ENCODE measurements around the gene VTN. TPM values are rescaled to one million over a fixed set of nuclear protein-coding genes. Genes with fewer than 3 reads are reported as not detected.
"Not testable (repeated sequence)": the region's sequence is repeated elsewhere in the genome, so short reads cannot be mapped to it uniquely, and the experiment has no call there.

VTN gene
- total and polyA plus RNA-seq, 2 experiments from 2014 or later: 0.34 TPM; not detected in 1

GRCh38 chr17:28339431-28339830 is 30.7 kb downstream of the VTN start:
- 91 to 93% methylated on average over 15 of the region's 15 CpGs for WGBS, 2 experiments (ENCODE audit: low coverage in 1 of 2, low lambda C conversion rate in 2 of 2, missing lambda C conversion rate in 2 of 2)
- Histone ChIP-seq H3K9me3 (ENCODE audit: low read depth) (no peaks in the 10 kb centered on the region), H3K27ac (no peak overlapping the region), H3K9me2 (ENCODE audit: insufficient read depth) (no peaks in the 10 kb centered on the region), H2AFZ (no peak overlapping the region), H3K27me3 (replicated peaks; ENCODE audit: insufficient read depth) (no peaks in the 10 kb centered on the region), H3K9ac (no peak overlapping the region), H3K79me2 (ENCODE audit: insufficient read depth) (peaks cover 64% of the 10 kb centered on the region), H3K4me2 (ENCODE audit: unreplicated experiment) (no peak overlapping the region), H3F3A (ENCODE audit: insufficient read depth) (peaks cover 16% of the 10 kb centered on the region), H3K36me3 (ENCODE audit: low read depth) (peaks cover 26% of the 10 kb centered on the region), H3K4me1 (ENCODE audit: insufficient read depth) (peaks cover 22% of the 10 kb centered on the region), H4K20me1 (ENCODE audit: insufficient read depth) (no peaks in the 10 kb centered on the region; the same call in 1 of the 2 replicates), H3K4me3 (no peak overlapping the region)
- in situ Hi-C loops (cut with MboI): no loop called here
- TF ChIP-seq EZH2phosphoT487 (IDR thresholded peaks at IDR 0.05; ENCODE audit: insufficient read depth, low read depth) (no peak), EZH2 (IDR thresholded peaks at IDR 0.05; ENCODE audit: insufficient read depth, poor library complexity, severe bottlenecking) (no peak)
- DNase-seq: no peak

- in situ Hi-C loops (cut with MboI); H3K9ac ChIP-seq: not testable (repeated sequence)
Measured at GRCh38 chr17:28338769-28339212, 31.3 kb downstream of the VTN start.

GRCh38 chr17:28338056-28338768 is 31.9 kb downstream of the VTN start:
- peaks cover 34% of the 10 kb centered on the region for H3K4me1 ChIP-seq (ENCODE audit: insufficient read depth)
- 76 to 84% methylated on average over 5 of the region's 5 CpGs for WGBS, 2 experiments (ENCODE audit: low coverage in 1 of 2, low lambda C conversion rate in 2 of 2, missing lambda C conversion rate in 2 of 2)
- no peak overlapping the region for H3K9ac ChIP-seq
- DNase-seq: peak; percentile 31
- H2AFZ ChIP-seq: no peak overlapping the region
- H3K9me3 ChIP-seq (ENCODE audit: low read depth): no peaks in the 10 kb centered on the region
- no peaks in the 10 kb centered on the region for H3K9me2 ChIP-seq (ENCODE audit: insufficient read depth)
- H3K4me3 ChIP-seq: no peak overlapping the region
- TF ChIP-seq EZH2phosphoT487 (IDR thresholded peaks at IDR 0.05; ENCODE audit: insufficient read depth, low read depth): no peak
- no peak for TF ChIP-seq EZH2 (IDR thresholded peaks at IDR 0.05; ENCODE audit: insufficient read depth, poor library complexity, severe bottlenecking)
- H3K27me3 ChIP-seq (replicated peaks; ENCODE audit: insufficient read depth): no peaks in the 10 kb centered on the region
- no peaks in the 10 kb centered on the region; the same call in 1 of the 2 replicates for H4K20me1 ChIP-seq (ENCODE audit: insufficient read depth)
- H3K4me2 ChIP-seq (ENCODE audit: unreplicated experiment): no peak overlapping the region
- peaks cover 26% of the 10 kb centered on the region for H3K36me3 ChIP-seq (ENCODE audit: low read depth)
- H3K79me2 ChIP-seq (ENCODE audit: insufficient read depth): peaks cover 77% of the 10 kb centered on the region
- H3K27ac ChIP-seq: peak overlapping the region; percentile 15; the same call in 1 of the 2 replicates
- peaks cover 21% of the 10 kb centered on the region for H3F3A ChIP-seq (ENCODE audit: insufficient read depth)
- in situ Hi-C loops (cut with MboI): no loop called here

More at GRCh38 chr17:28338769-28339212, 31.3 kb downstream of the VTN start:
- Histone ChIP-seq H3K27ac (peak overlapping the region; percentile 15; the same call in 1 of the 2 replicates), H3K4me1 (ENCODE audit: insufficient read depth) (peaks cover 29% of the 10 kb centered on the region), H3F3A (ENCODE audit: insufficient read depth) (peaks cover 21% of the 10 kb centered on the region), H3K36me3 (ENCODE audit: low read depth) (peaks cover 26% of the 10 kb centered on the region), H3K79me2 (ENCODE audit: insufficient read depth) (peaks cover 71% of the 10 kb centered on the region)
- H3K27me3 ChIP-seq (replicated peaks; ENCODE audit: insufficient read depth); H3K4me2 ChIP-seq (ENCODE audit: unreplicated experiment); H2AFZ ChIP-seq; DNase-seq; H4K20me1 ChIP-seq (ENCODE audit: insufficient read depth); H3K9me2 ChIP-seq (ENCODE audit: insufficient read depth); H3K4me3 ChIP-seq; H3K9me3 ChIP-seq (ENCODE audit: low read depth): not testable (repeated sequence)
- 85 to 96% methylated on average over 8 of the region's 8 CpGs for WGBS, 2 experiments (ENCODE audit: low coverage in 1 of 2, low lambda C conversion rate in 2 of 2, missing lambda C conversion rate in 2 of 2)

- 3 to 5% methylated on average over 28 of the region's 29 CpGs for WGBS, 2 experiments (ENCODE audit: low coverage in 1 of 2, low lambda C conversion rate in 2 of 2, missing lambda C conversion rate in 2 of 2)
- H3K27me3 ChIP-seq (replicated peaks; ENCODE audit: insufficient read depth): no peaks in the 10 kb centered on the region
- peaks cover 21% of the 10 kb centered on the region for H3F3A ChIP-seq (ENCODE audit: insufficient read depth)
- peaks cover 94% of the 10 kb centered on the region for H3K79me2 ChIP-seq (ENCODE audit: insufficient read depth)
- in situ Hi-C loops (cut with MboI): no loop called here
- peaks cover 41% of the 10 kb centered on the region for H3K4me1 ChIP-seq (ENCODE audit: insufficient read depth)
- TF ChIP-seq EZH2 (IDR thresholded peaks at IDR 0.05; ENCODE audit: insufficient read depth, poor library complexity, severe bottlenecking): no peak
- TF ChIP-seq EZH2phosphoT487 (IDR thresholded peaks at IDR 0.05; ENCODE audit: insufficient read depth, low read depth): no peak
- no peaks in the 10 kb centered on the region for H3K9me2 ChIP-seq (ENCODE audit: insufficient read depth)
- peak overlapping the region; percentile 97 for H3K9ac ChIP-seq
- peak overlapping the region; percentile 73 for H3K4me2 ChIP-seq (ENCODE audit: unreplicated experiment)
- peak overlapping the region; percentile 86 for H3K4me3 ChIP-seq
- peak overlapping the region; percentile 55 for H2AFZ ChIP-seq
- peaks cover 6% of the 10 kb centered on the region; the same call in 1 of the 2 replicates for H3K36me3 ChIP-seq (ENCODE audit: low read depth)
- peak; percentile 91 for DNase-seq
- H4K20me1 ChIP-seq (ENCODE audit: insufficient read depth): no peaks in the 10 kb centered on the region; the same call in 1 of the 2 replicates
- no peaks in the 10 kb centered on the region for H3K9me3 ChIP-seq (ENCODE audit: low read depth)
- peak overlapping the region; percentile 97 for H3K27ac ChIP-seq
Measured at GRCh38 chr17:28335959-28336871, 33.9 kb downstream of the VTN start.

Data from GM23248 (cell line).